HFF-Myc (cell line): ENCODE data around the gene AGBL1.

Experiments used
- DNase-seq: peaks from one replicate; pipeline ENCODE4 v3.0.0-alpha.2; 2011; ENCODE audit warnings: low read depth; ENCODE audit errors: extremely low read depth
- H3K4me3 ChIP-seq: replicated peaks from 2 replicates; pipeline ENCODE4 v1.5.1; 2011; ENCODE audit warnings: low read depth, mild to moderate bottlenecking, control low read depth, low read length
- TF ChIP-seq, protein P1 (sequence below): IDR thresholded peaks from 2 replicates; pipeline ENCODE4 v1.5.1; 2012; ENCODE audit warnings: mild to moderate bottlenecking, low read depth, low read length, control low read depth; ENCODE audit errors: missing control alignments

The AGBL1 gene

DNA sequence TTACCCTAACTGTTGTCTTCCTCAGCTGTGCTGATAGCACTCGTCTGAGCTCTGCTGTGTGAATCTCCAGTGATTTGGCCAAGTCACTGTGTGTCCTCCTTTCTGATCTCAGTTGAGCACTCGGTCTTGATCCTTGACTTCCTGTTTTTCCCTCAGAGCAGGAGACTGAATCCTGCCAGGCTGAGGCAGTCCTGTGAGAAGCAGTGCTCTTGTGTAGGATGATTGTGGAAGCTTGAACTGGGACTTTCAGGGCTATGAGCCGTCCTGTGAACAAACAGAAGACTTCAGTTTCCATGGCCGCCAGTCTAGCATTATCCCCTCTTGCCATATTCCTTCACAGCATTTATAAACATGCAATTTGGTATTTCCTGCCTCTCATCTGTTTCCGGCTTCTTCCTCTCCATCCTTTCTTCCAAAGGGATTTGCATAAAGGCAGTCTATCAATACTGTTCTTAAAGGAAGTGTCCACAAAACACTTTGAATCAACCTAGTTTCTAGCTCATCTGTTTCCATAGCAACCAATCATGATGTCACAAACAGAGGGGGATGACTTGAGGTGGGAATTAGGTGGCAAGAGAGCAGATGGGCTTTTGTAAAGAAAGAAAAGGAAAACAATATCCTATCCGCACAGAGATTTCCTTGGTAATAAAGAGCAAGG is 237.2 kb downstream of the AGBL1 start:
- DNase-seq: no peak
- TF ChIP-seq, protein P1, sequence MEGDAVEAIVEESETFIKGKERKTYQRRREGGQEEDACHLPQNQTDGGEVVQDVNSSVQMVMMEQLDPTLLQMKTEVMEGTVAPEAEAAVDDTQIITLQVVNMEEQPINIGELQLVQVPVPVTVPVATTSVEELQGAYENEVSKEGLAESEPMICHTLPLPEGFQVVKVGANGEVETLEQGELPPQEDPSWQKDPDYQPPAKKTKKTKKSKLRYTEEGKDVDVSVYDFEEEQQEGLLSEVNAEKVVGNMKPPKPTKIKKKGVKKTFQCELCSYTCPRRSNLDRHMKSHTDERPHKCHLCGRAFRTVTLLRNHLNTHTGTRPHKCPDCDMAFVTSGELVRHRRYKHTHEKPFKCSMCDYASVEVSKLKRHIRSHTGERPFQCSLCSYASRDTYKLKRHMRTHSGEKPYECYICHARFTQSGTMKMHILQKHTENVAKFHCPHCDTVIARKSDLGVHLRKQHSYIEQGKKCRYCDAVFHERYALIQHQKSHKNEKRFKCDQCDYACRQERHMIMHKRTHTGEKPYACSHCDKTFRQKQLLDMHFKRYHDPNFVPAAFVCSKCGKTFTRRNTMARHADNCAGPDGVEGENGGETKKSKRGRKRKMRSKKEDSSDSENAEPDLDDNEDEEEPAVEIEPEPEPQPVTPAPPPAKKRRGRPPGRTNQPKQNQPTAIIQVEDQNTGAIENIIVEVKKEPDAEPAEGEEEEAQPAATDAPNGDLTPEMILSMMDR: no peak
- no peak overlapping the region for H3K4me3 ChIP-seq

DNA sequence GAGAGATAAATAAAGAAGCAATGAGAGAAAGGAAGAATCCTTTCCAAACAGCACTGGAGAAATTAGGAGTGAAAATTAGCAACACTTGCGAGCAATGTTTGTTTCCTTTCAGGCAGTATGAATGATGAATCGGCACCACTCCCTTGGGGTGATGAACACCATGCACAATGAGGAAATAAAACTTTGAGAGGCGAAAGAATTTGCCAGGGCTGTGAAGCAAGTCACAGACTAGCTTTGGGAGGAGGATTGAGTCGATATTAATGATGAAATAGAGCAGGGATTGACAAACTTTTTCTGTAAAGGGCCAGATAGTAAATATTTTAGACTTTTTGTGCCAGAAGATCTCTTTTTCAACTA is 237.7 kb downstream of the AGBL1 start:
- H3K4me3 ChIP-seq: no peak overlapping the region
- TF ChIP-seq, protein P1: no peak
- no peak for DNase-seq

DNA sequence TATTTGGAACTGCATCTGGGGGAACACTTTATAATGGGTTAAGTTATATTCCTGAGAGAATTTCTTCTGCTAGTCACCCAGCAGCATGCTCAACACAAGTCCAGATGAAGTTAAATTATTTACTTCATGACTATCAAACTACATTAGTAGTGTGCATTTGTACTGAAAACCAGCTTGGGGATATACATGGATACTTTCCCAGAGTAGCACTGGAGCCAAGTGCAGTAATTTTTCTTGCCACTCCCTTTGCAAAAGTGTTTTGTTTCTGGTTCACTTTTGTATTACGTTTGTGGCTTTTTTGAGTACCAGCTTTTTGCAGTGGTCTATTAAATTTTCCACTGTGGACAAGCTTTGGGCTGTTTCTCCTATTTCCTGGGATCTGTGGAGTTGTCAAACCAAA is 243.0 kb downstream of the AGBL1 start:
- no peak for DNase-seq
- H3K4me3 ChIP-seq: no peak overlapping the region
- TF ChIP-seq, protein P1: no peak

DNA sequence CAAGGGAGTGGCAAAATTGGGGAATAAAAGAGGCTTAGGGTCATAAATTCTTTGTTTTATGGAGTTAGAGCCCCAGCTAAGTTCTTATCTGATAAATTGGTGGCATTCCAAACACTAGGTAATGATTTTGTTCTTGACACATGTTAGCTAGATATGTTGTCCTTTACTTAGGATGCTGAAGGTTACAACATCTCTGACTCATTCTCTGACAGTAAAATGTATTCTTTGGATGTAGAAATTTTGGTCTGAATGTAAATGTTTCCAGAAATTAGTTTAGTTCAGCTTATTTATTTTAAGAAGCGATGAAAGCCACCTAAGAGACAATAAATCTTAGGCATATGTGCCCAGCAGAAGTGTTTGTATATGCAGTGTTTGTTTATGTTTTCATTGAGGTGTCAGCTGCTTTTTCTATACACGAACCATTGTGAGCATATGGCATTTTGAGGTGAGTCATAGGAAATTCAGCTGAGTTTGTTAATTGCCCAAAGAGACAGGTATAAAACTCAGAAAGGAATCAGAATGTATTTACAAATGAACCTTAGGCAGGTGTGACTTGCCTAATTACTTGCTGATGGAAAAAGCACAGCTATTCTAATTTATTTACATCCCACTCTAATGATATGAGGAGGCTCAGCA is 247.7 kb downstream of the AGBL1 start:
- TF ChIP-seq, protein P1: no peak
- no peak overlapping the region for H3K4me3 ChIP-seq
- no peak for DNase-seq

DNA sequence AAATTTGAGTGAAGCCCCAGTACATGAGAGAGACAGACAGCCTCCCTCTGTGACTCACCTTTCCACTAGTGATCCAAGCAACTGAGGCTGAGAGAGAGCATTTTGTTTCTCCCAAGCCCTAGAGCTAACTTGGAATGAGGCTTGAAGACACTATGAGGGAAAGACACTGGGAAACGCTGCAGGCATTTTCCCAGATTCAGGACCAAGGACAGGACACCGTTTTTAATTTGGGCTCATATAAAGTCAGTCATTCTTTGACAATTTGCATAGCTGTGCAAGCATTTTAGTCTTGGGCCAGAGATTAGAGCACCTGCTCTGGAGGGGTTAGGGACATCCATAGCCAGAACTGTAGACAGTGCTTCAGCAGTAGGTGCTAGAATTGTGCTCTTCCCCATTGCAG is 249.0 kb downstream of the AGBL1 start:
- H3K4me3 ChIP-seq: no peak overlapping the region
- TF ChIP-seq, protein P1: no peak
- DNase-seq: no peak

DNA sequence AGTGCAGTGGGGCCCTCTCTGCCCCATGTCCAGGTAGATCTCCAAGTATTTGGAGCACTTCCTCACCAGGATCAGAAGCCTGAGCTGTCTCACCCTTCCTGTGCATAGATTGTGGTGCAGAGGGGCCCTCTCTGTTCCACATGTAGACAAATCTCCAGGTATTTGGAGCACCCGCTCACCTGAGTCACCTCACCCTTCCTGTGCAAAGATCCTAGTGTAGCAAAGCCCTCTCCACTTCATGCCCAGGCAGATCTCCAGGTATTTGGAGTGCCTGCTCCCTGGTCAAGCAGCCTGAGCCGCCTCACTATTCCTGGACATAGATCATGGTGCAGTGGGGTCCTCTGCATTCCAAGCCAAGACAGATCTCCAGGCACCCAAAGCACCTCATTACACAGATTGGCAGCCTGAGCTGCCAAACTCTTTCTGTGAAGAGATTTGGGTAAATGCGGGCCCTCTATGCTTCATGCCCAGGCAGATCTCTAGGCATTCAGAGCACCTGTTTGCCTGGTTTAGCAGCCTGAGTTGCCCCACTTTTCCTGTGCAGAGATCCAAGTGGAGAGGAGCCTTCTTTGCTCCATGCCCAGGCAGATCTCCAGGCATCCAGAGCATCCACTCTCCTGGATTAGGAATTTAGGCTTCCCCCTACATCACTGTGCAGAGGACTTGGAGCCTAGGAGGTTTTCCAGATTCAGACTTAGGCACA is 249.8 kb downstream of the AGBL1 start:
- TF ChIP-seq, protein P1: no peak
- DNase-seq: no peak
- H3K4me3 ChIP-seq: no peak overlapping the region
